Measurements from ENCODE around the gene ZBTB9. TPM values are rescaled to one million over a fixed set of nuclear protein-coding genes. Genes with fewer than 3 reads are reported as not detected.

Gene ZBTB9
- total RNA-seq, 2 donors from 2014 or later: 1.8 to 5.3 TPM

- no peaks in the 10 kb centered on the region for H3K36me3 ChIP-seq (replicated peaks in 1 of 2; ENCODE audit: insufficient read depth in 1 of 2, low read depth in 2 of 2)
- no peak overlapping the region for H3K27ac ChIP-seq
- no peak for TF ChIP-seq CTCF (IDR thresholded peaks at IDR 0.05)
- intact Hi-C loops (cut with DNase I): no loop called here
- peaks cover 15% of the 10 kb centered on the region for H3K4me1 ChIP-seq
- no peaks in the 10 kb centered on the region for H3K9me3 ChIP-seq
- no peak overlapping the region for H3K4me3 ChIP-seq
- peak in 2 of 4 donors; percentile 46 to 52 for DNase-seq
- 27 to 38% methylated on average over 11 to 12 of the region's 12 CpGs for WGBS, 2 donors
- H3K27me3 ChIP-seq: no peaks in the 10 kb centered on the region
- no peak for ATAC-seq
Measured at GRCh38 chr6:33430991-33431879, 23.1 kb upstream of the ZBTB9 start.

GRCh38 chr6:33431880-33432541 is 22.4 kb upstream of the ZBTB9 start:
- H3K4me1 ChIP-seq: peaks cover 13% of the 10 kb centered on the region
- no peaks in the 10 kb centered on the region for H3K36me3 ChIP-seq (replicated peaks in 1 of 2; ENCODE audit: insufficient read depth in 1 of 2, low read depth in 2 of 2)
- no peak for DNase-seq
- ATAC-seq: no peak
- H3K4me3 ChIP-seq: no peak overlapping the region
- H3K9me3 ChIP-seq: no peaks in the 10 kb centered on the region
- no peak overlapping the region for H3K27ac ChIP-seq
- intact Hi-C loops (cut with DNase I): no loop called here
- TF ChIP-seq CTCF (IDR thresholded peaks at IDR 0.05): no peak
- no peak for TF ChIP-seq POLR2A (IDR thresholded peaks at IDR 0.05)
- H3K27me3 ChIP-seq: no peaks in the 10 kb centered on the region
- WGBS, 2 donors: 56 to 74% methylated on average over 8 to 12 of the region's 12 CpGs

GRCh38 chr6:33432546-33432945 is 21.8 kb upstream of the ZBTB9 start:
- Histone ChIP-seq H3K4me3 (no peak overlapping the region), H3K27me3 (no peaks in the 10 kb centered on the region), H3K9me3 (no peaks in the 10 kb centered on the region), H3K27ac (no peak overlapping the region), H3K36me3 (replicated peaks in 1 of 2; ENCODE audit: insufficient read depth in 1 of 2, low read depth in 2 of 2) (no peaks in the 10 kb centered on the region), H3K4me1 (peaks cover 8% of the 10 kb centered on the region)
- WGBS, 2 donors: 78 to 92% methylated on average over 10 of the region's 10 CpGs
- intact Hi-C loops (cut with DNase I): no loop called here
- DNase-seq: no peak
- TF ChIP-seq POLR2A (IDR thresholded peaks at IDR 0.05) (no peak), CTCF (IDR thresholded peaks at IDR 0.05) (no peak)
- ATAC-seq: no peak

GRCh38 chr6:33433001-33433543 is 21.3 kb upstream of the ZBTB9 start:
- Histone ChIP-seq H3K27ac (no peak overlapping the region), H3K36me3 (replicated peaks in 1 of 2; ENCODE audit: insufficient read depth in 1 of 2, low read depth in 2 of 2) (no peaks in the 10 kb centered on the region), H3K4me3 (no peak overlapping the region), H3K27me3 (no peaks in the 10 kb centered on the region), H3K4me1 (peaks cover 7% of the 10 kb centered on the region), H3K9me3 (no peaks in the 10 kb centered on the region)
- no peak for TF ChIP-seq CTCF (IDR thresholded peaks at IDR 0.05)
- TF ChIP-seq POLR2A (IDR thresholded peaks at IDR 0.05): no peak
- DNase-seq (no peak), ATAC-seq (no peak)
- intact Hi-C loops (cut with DNase I): no loop called here
- WGBS, 2 donors: 89 to 94% methylated on average over 1 of the region's 1 CpG
